Stimulated activated memory B cell treated with anti-CD40 and anti-IgM and Interleukin-4, amounts not matched to agents 10 μg/mL and 1 μg/mL and 100 μg/mL, for 72 hours (primary cell): Measurements from ENCODE around the gene FADD.
A peak's percentile ranks its signal among the peaks of the same experiment; 100 is the strongest.

Experiments used
- ATAC-seq: fragments of 150-1000 bp; cut with Tn5 transposase; 2 replicates; pipeline ENCODE4 v1.10.0; 2021
- H3K27ac Mint-ChIP-seq: one replicate; pipeline ENCODE4 v1.8.0; 2022; ENCODE audit warnings: mild to moderate bottlenecking, mixed read lengths
- H3K27me3 Mint-ChIP-seq: one replicate; pipeline ENCODE4 v1.8.0; 2022; ENCODE audit warnings: mixed read lengths
- H3K36me3 Mint-ChIP-seq: one replicate; pipeline ENCODE4 v1.8.0; 2022; ENCODE audit warnings: mixed read lengths
- H3K4me1 Mint-ChIP-seq: one replicate; pipeline ENCODE4 v1.8.0; 2022; ENCODE audit warnings: mixed read lengths
- H3K4me3 Mint-ChIP-seq: one replicate; pipeline ENCODE4 v1.8.0; 2022; ENCODE audit warnings: mild to moderate bottlenecking, moderate library complexity, mixed read lengths
- H3K9me3 Mint-ChIP-seq: one replicate; pipeline ENCODE4 v1.8.0; 2022; ENCODE audit warnings: mixed read lengths

The FADD gene, protein sequence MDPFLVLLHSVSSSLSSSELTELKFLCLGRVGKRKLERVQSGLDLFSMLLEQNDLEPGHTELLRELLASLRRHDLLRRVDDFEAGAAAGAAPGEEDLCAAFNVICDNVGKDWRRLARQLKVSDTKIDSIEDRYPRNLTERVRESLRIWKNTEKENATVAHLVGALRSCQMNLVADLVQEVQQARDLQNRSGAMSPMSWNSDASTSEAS

GRCh38 chr11:70202920-70203750, at the start of gene FADD:
Gene FADD (plus strand): TSS chr11:70203296. CDS start chr11:70203460, 164 bp downstream.
- H3K36me3 Mint-ChIP-seq, result peaks cover 30% of the 10 kb centered on the region
- no peaks in the 10 kb centered on the region for H3K9me3 Mint-ChIP-seq
- H3K4me3 Mint-ChIP-seq, result peak within 1 kb of the TSS; percentile 90
- no peaks in the 10 kb centered on the region for H3K27me3 Mint-ChIP-seq
- peak; percentile 84 for ATAC-seq
- peaks cover 46% of the 10 kb centered on the region for H3K4me1 Mint-ChIP-seq
- peak within 1 kb of the TSS; percentile 91 for H3K27ac Mint-ChIP-seq

GRCh38 chr11:70155386-70155785, 47.7 kb upstream of the FADD start:
- Mint-ChIP-seq H3K27ac (no peak overlapping the region), H3K9me3 (no peaks in the 10 kb centered on the region), H3K36me3 (no peaks in the 10 kb centered on the region), H3K27me3 (peaks cover 26% of the 10 kb centered on the region), H3K4me3 (no peak overlapping the region), H3K4me1 (no peaks in the 10 kb centered on the region)
- ATAC-seq, result no peak

- H3K4me3 Mint-ChIP-seq, result no peak overlapping the region
- H3K27me3 Mint-ChIP-seq, result peaks cover 18% of the 10 kb centered on the region
- H3K9me3 Mint-ChIP-seq, result no peaks in the 10 kb centered on the region
- no peaks in the 10 kb centered on the region for H3K36me3 Mint-ChIP-seq
- no peak for ATAC-seq
- H3K4me1 Mint-ChIP-seq, result no peaks in the 10 kb centered on the region
- H3K27ac Mint-ChIP-seq, result no peak overlapping the region
Observed at GRCh38 chr11:70156291-70157037, 46.6 kb upstream of the FADD start.

DNA sequence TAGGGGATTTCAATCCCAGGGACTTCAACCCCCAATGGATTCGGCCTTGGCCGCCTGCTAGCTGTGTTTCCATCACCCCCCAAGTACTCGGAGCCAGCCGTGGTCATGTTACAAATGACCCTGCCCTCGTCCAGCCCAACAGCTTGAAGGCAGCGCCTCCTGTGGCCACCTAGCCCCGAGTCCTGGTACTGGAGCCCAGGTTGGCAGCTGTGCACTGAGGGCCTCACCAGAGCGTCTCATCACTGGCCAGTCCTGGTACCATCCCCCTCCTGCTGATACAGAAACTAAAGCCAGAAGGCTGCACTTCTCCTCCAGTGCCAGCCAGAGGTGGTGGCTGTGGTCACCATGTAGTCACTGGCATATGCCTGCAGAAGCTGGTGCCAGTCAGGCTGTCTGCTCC, 44.9 kb upstream of the FADD start:
- Mint-ChIP-seq H3K4me3 (no peak overlapping the region), H3K27me3 (peaks cover 23% of the 10 kb centered on the region), H3K9me3 (no peaks in the 10 kb centered on the region), H3K27ac (no peak overlapping the region), H3K36me3 (no peaks in the 10 kb centered on the region), H3K4me1 (no peaks in the 10 kb centered on the region)
- no peak for ATAC-seq

DNA sequence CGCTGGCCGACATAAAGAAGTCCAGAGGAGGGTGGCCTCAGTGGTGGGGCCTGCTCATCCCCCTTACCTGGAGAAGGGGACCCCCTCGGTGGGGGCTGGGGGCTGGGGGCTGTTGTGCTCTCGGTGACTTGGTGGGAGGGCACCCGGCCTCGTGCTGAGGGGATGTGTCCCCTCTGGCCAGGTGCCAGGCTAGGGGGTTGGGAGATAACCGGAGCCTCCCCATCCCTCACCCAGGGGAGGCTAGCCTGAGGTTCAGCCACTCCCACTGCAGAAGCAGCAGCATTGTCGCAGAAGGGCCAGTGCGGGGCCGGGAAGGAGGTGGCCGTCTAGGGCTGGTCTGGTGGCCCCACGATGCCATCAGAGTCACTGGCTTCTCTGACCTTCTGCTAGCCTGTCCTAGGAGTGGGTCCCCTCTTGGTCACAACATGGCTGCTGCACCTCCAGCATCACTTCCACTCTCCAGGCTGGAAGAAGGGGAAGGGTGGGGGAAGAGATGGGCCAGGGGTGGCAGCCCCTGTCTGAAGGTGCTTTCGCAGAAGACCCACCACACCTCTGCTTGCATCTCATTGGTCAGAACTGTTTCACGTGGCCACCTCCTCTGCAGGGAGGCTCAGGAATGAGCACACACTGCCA, 44.2 kb upstream of the FADD start:
- H3K4me1 Mint-ChIP-seq, result no peaks in the 10 kb centered on the region
- H3K36me3 Mint-ChIP-seq, result no peaks in the 10 kb centered on the region
- H3K4me3 Mint-ChIP-seq, result no peak overlapping the region
- no peaks in the 10 kb centered on the region for H3K9me3 Mint-ChIP-seq
- H3K27ac Mint-ChIP-seq, result no peak overlapping the region
- H3K27me3 Mint-ChIP-seq, result peaks cover 28% of the 10 kb centered on the region
- no peak for ATAC-seq

DNA sequence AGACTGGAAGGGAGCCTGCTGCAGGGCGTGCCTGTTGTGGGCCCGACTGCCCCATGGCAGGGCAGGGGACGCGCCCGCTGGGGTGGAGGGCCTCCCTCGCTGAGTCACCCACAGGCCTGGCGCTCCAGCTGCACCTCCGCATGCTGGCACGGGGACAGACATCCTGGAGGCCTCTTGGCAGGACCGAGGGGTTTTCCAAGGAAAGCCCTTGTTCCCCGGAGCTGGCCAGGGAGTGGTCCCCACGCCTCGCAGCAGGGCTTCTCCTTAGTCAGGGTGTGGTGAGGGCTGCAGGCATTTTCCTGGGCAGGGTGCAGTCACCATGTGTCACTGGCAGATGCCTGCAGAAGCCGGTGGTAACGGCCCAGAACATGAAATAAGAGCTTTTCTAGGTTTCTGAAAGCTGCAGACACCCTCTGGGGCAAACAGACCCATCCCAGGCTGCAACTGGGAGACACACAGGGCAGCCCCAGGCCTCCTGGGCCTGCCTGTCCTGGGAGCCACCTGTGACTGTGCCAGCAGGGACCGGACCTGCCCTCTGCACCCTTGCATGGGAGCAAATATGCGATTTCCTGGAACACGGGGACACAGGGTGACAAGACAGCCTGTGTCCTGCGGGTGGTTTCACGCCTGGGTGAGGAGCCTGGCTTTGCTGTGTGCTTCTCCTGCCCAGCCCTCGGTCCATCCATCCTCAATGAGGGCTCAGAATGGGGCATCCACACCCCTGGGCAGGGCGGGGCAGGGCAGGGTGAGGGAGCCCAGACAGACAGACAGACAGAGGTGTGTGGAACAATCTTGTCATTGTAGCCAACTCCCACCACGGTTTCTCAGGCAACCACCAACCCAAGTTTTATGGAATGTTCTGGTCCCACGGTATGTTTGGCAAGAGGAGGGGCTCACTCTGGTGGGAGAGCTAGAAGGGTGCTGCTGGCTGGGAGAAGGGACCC, 43.2 kb upstream of the FADD start:
- Mint-ChIP-seq H3K36me3 (no peaks in the 10 kb centered on the region), H3K27me3 (peaks cover 28% of the 10 kb centered on the region), H3K4me3 (no peak overlapping the region), H3K27ac (no peak overlapping the region), H3K9me3 (no peaks in the 10 kb centered on the region), H3K4me1 (no peaks in the 10 kb centered on the region)
- ATAC-seq, result no peak

GRCh38 chr11:70161043-70161625, 42.0 kb upstream of the FADD start:
- Mint-ChIP-seq H3K27ac (no peak overlapping the region), H3K4me3 (no peak overlapping the region), H3K27me3 (peaks cover 28% of the 10 kb centered on the region), H3K4me1 (no peaks in the 10 kb centered on the region), H3K36me3 (no peaks in the 10 kb centered on the region), H3K9me3 (no peaks in the 10 kb centered on the region)
- no peak for ATAC-seq

DNA sequence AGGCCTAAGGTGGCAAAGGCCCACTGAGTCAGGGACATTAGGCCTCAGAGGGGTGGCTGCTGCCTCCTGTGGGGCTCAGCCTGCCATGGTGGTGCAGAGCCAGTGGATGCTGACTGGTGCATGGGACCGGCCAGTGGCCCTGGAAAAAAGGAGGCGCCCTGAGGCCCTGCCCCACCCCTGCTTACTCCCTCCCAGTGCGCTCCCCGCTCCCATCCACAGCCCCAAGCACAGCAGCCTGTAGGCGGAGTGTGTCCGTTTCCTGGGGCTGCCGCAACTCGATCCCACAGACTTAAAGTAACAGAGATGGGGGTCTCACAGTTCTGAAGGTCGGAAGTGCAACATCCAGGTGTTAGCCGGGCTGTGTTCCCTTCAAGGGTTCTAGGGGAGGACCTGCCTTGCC, 38.4 kb upstream of the FADD start:
- peaks cover 44% of the 10 kb centered on the region for H3K27me3 Mint-ChIP-seq

GRCh38 chr11:70167120-70167519, 36.0 kb upstream of the FADD start:
- no peaks in the 10 kb centered on the region for H3K9me3 Mint-ChIP-seq
- no peaks in the 10 kb centered on the region for H3K4me1 Mint-ChIP-seq
- ATAC-seq, result no peak
- no peak overlapping the region for H3K27ac Mint-ChIP-seq
- peaks cover 57% of the 10 kb centered on the region for H3K27me3 Mint-ChIP-seq
- no peaks in the 10 kb centered on the region for H3K36me3 Mint-ChIP-seq
- H3K4me3 Mint-ChIP-seq, result no peak overlapping the region

More for the DNA sequence above, 38.4 kb upstream of the FADD start:
- H3K4me3 Mint-ChIP-seq, result no peak overlapping the region
- H3K4me1 Mint-ChIP-seq, result no peaks in the 10 kb centered on the region
- H3K36me3 Mint-ChIP-seq, result no peaks in the 10 kb centered on the region
- no peaks in the 10 kb centered on the region for H3K9me3 Mint-ChIP-seq
- no peak overlapping the region for H3K27ac Mint-ChIP-seq
- ATAC-seq, result no peak

DNA sequence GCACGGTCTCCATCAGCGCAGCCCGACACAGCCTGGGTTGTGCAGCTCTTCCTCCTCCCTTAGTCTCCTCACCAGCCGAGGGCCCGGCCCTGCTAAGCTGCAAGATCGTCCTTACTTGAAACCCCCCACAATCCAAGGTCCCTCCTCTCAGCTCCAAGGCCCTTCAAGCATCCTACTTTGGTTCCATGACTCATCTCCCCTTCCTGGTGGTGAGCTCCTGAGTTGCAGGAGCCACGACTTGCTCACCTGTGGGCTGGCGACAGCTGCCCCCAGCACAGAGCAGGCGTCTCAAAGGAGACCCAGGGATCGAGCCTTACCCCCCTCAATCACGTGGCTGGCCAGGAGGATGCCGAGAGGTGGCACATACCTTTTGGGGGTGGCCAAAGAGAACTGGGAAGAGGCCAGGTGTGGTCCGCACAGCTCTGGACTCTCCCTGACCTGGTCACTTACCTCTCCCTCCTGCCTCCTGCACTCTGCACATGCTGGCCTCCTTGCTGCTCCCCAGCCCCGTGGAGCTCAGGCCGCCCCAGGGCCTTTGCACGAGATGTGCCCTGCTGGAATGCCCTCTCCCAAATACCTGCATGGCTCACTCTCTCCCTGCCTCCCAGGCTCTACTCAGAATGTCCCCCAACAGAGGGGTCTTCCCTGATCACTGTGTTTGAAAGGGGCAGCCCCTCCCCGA, 35.2 kb upstream of the FADD start:
- no peak for ATAC-seq
- no peaks in the 10 kb centered on the region for H3K4me1 Mint-ChIP-seq
- no peak overlapping the region for H3K4me3 Mint-ChIP-seq
- H3K9me3 Mint-ChIP-seq, result no peaks in the 10 kb centered on the region
- no peaks in the 10 kb centered on the region for H3K36me3 Mint-ChIP-seq
- no peak overlapping the region for H3K27ac Mint-ChIP-seq
- peaks cover 54% of the 10 kb centered on the region for H3K27me3 Mint-ChIP-seq

GRCh38 chr11:70168405-70168754, 34.7 kb upstream of the FADD start:
- Mint-ChIP-seq H3K27ac (no peak overlapping the region), H3K9me3 (no peaks in the 10 kb centered on the region), H3K27me3 (peaks cover 49% of the 10 kb centered on the region), H3K4me1 (no peaks in the 10 kb centered on the region), H3K36me3 (no peaks in the 10 kb centered on the region), H3K4me3 (no peak overlapping the region)
- ATAC-seq, result no peak

DNA sequence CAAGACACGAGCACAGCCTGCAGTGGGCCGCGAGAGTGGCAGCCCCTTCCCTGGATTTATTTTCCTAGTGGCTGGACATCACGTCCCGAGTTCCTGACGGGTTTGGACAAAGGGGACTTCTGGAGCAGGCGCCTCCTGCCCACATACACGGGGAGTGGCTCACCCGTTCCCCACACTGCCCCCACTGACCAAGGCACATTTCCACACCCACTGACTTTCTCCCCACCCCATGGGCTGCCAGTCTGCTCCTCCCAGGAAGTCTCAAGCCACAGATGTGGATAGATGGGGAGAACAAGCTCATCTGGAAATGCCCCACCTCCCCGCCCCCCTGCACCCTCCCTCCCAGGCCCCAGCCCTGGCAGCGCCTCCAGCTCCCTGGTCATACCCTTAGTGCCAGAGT, 34.0 kb upstream of the FADD start:
- ATAC-seq, result no peak
- Mint-ChIP-seq H3K27me3 (peaks cover 46% of the 10 kb centered on the region), H3K4me1 (no peaks in the 10 kb centered on the region), H3K27ac (no peak overlapping the region), H3K4me3 (no peak overlapping the region), H3K36me3 (no peaks in the 10 kb centered on the region), H3K9me3 (no peaks in the 10 kb centered on the region)

DNA sequence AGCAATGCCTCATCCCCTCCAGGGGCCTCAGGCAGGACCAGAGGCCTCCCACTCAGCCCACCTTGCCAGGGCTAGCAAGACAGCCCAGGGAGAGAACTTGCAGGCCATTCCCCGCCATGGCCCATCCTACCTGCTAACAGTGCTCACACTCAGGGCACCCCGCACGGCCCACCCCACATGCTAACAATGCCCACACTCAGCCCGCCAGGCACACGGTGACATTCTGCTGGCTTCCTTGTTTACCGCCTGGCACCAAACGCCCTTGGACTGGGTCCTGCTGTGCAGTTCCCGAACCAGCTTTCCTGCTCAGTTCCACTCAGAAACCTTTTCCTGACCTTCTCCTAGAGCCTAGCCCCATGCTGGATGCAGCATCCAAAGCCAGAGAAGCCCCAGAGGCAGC, 33.5 kb upstream of the FADD start:
- no peaks in the 10 kb centered on the region for H3K9me3 Mint-ChIP-seq
- peaks cover 46% of the 10 kb centered on the region for H3K27me3 Mint-ChIP-seq
- H3K27ac Mint-ChIP-seq, result no peak overlapping the region
- no peak for ATAC-seq
- H3K4me1 Mint-ChIP-seq, result no peaks in the 10 kb centered on the region
- H3K36me3 Mint-ChIP-seq, result no peaks in the 10 kb centered on the region
- no peak overlapping the region for H3K4me3 Mint-ChIP-seq
